MM.1S (cell line): ENCODE data around the gene ITPR3.

Experiments used
- DNase-seq: peaks from one replicate; pipeline ENCODE4 v3.0.0-alpha.2; 2015
- H2AFZ ChIP-seq: fragments of 300-600 bp; sonication (generic); 2 replicates; pipeline ENCODE4 v1.6.0; 2016; ENCODE audit warnings: antibody characterized with exemption, low read length
- H3F3A ChIP-seq: fragments of 300-600 bp; sonication (generic); 2 replicates; pipeline ENCODE4 v1.6.1; 2016; ENCODE audit warnings: mild to moderate bottlenecking, antibody characterized with exemption, low read length, moderate library complexity, mixed read lengths; ENCODE audit not compliant: insufficient read depth
- H3K27ac ChIP-seq: fragments of 300-600 bp; sonication (generic); 2 replicates; pipeline ENCODE4 v1.5.1; 2016; ENCODE audit warnings: mild to moderate bottlenecking, low read length
- H3K27me3 ChIP-seq: fragments of 300-600 bp; sonication (generic); replicated peaks from 2 replicates; pipeline ENCODE4 v1.6.0; 2016; ENCODE audit warnings: low read length; ENCODE audit not compliant: insufficient read depth
- H3K36me3 ChIP-seq: fragments of 300-600 bp; sonication (generic); replicated peaks from 2 replicates; pipeline ENCODE4 v1.6.1; 2016; ENCODE audit warnings: mild to moderate bottlenecking, low read length, mixed read lengths; ENCODE audit not compliant: insufficient read depth
- H3K4me1 ChIP-seq: fragments of 300-600 bp; sonication (generic); 2 replicates; pipeline ENCODE4 v1.6.1; 2016; ENCODE audit warnings: low read length, mixed read lengths
- H3K4me2 ChIP-seq: fragments of 300-600 bp; sonication (generic); 2 replicates; pipeline ENCODE4 v1.6.0; 2016; ENCODE audit warnings: low read depth, low read length
- H3K4me3 ChIP-seq: fragments of 300-600 bp; sonication (generic); 2 replicates; pipeline ENCODE4 v1.5.1; 2016; ENCODE audit warnings: low read length, mixed read lengths
- H3K79me2 ChIP-seq: fragments of 300-600 bp; sonication (generic); 2 replicates; pipeline ENCODE4 v1.6.1; 2016; ENCODE audit warnings: mixed run types, low read length, mixed read lengths
- H3K9ac ChIP-seq: fragments of 300-600 bp; sonication (generic); 2 replicates; pipeline ENCODE4 v1.6.1; 2016; ENCODE audit warnings: low read length, mixed read lengths
- H3K9me2 ChIP-seq: fragments of 300-600 bp; sonication (generic); replicated peaks from 2 replicates; pipeline ENCODE4 v1.6.1; 2016; ENCODE audit warnings: mild to moderate bottlenecking, low read length, mixed read lengths; ENCODE audit not compliant: insufficient read depth
- H3K9me3 ChIP-seq: fragments of 300-600 bp; sonication (generic); replicated peaks from 2 replicates; pipeline ENCODE4 v1.6.1; 2016; ENCODE audit warnings: mild to moderate bottlenecking, low read length, mixed read lengths; ENCODE audit not compliant: insufficient read depth
- H4K20me1 ChIP-seq: fragments of 300-600 bp; sonication (generic); 2 replicates; pipeline ENCODE4 v1.6.1; 2016; ENCODE audit warnings: mild to moderate bottlenecking, low read length, moderate library complexity, mixed read lengths; ENCODE audit not compliant: insufficient read depth
- CTCF ChIP-seq: fragments of 300-600 bp; sonication (generic); IDR thresholded peaks from 2 replicates; pipeline ENCODE4 v1.5.1; 2016; ENCODE audit warnings: antibody characterized with exemption, low read length, mixed read lengths
- EZH2 ChIP-seq: fragments of 300-600 bp; sonication (generic); optimal IDR thresholded peaks from 2 replicates; pipeline ENCODE3; 2017; ENCODE audit warnings: low read depth, mild to moderate bottlenecking, antibody characterized with exemption, low read length, mixed read lengths
- EZH2phosphoT487 ChIP-seq: fragments of 300-600 bp; sonication (generic); IDR thresholded peaks from 2 replicates; pipeline ENCODE4 v1.6.1; 2018; ENCODE audit warnings: antibody characterized with exemption, low read length

Gene ITPR3

GRCh38 chr6:33731751-33732282 is 110.7 kb downstream of the ITPR3 start:
- Histone ChIP-seq H3K9ac (no peak overlapping the region), H3K4me1 (no peaks in the 10 kb centered on the region), H3F3A (no peaks in the 10 kb centered on the region), H3K36me3 (no peaks in the 10 kb centered on the region), H3K9me3 (no peaks in the 10 kb centered on the region), H2AFZ (no peak overlapping the region), H3K9me2 (no peaks in the 10 kb centered on the region), H3K27ac (no peak overlapping the region), H3K79me2 (no peaks in the 10 kb centered on the region), H4K20me1 (no peaks in the 10 kb centered on the region), H3K27me3 (peaks cover 28% of the 10 kb centered on the region), H3K4me3 (no peak overlapping the region), H3K4me2 (no peak overlapping the region)
- DNase-seq = no peak
- TF ChIP-seq EZH2phosphoT487 (no peak), EZH2 (no peak), CTCF (no peak)

- TF ChIP-seq EZH2phosphoT487 (no peak), CTCF (no peak), EZH2 (no peak)
- Histone ChIP-seq H3K79me2 (no peaks in the 10 kb centered on the region), H3K9me3 (no peaks in the 10 kb centered on the region), H3K27ac (no peak overlapping the region), H4K20me1 (no peaks in the 10 kb centered on the region), H3K36me3 (no peaks in the 10 kb centered on the region), H3K27me3 (peaks cover 23% of the 10 kb centered on the region), H3K4me3 (no peak overlapping the region), H2AFZ (no peak overlapping the region), H3K9me2 (no peaks in the 10 kb centered on the region), H3K4me2 (no peak overlapping the region), H3K4me1 (no peaks in the 10 kb centered on the region), H3K9ac (no peak overlapping the region), H3F3A (no peaks in the 10 kb centered on the region)
- no peak for DNase-seq
These were observed 111.3 kb downstream of the ITPR3 start for GRCh38 chr6:33732385-33732784.

GRCh38 chr6:33732817-33733708 is 111.9 kb downstream of the ITPR3 start:
- Histone ChIP-seq H3K79me2 (no peaks in the 10 kb centered on the region), H3K4me2 (no peak overlapping the region), H3K27me3 (peaks cover 16% of the 10 kb centered on the region), H4K20me1 (no peaks in the 10 kb centered on the region), H3F3A (no peaks in the 10 kb centered on the region), H3K9ac (no peak overlapping the region), H3K27ac (no peak overlapping the region), H3K4me3 (no peak overlapping the region), H3K9me2 (no peaks in the 10 kb centered on the region), H2AFZ (no peak overlapping the region), H3K36me3 (no peaks in the 10 kb centered on the region), H3K9me3 (no peaks in the 10 kb centered on the region), H3K4me1 (no peaks in the 10 kb centered on the region)
- no peak for DNase-seq
- TF ChIP-seq CTCF (no peak), EZH2phosphoT487 (no peak), EZH2 (no peak)
